Measurements from ENCODE around the gene TNNI2.

GRCh38 chr11:1805525-1805924, 33.3 kb upstream of the TNNI2 start:
- TF ChIP-seq CTCF (conservative IDR thresholded peaks at IDR 0.05; ENCODE audit: low read depth, low read length): no peak
- no peak for TF ChIP-seq EZH2 (IDR thresholded peaks at IDR 0.05; ENCODE audit: borderline replicate concordance, low read depth, low read length, poor library complexity, severe bottlenecking)

All from A673 (cell line).